Fibroblast of pulmonary artery (primary cell): ENCODE measurements around the gene PPFIA2.

Experiments used
- DNase-seq: peaks from one replicate; pipeline ENCODE4 v3.0.0-alpha.2; 2010; ENCODE audit warnings: low read depth
- H3K4me3 ChIP-seq: replicated peaks from 2 replicates; pipeline ENCODE4 v1.5.1; 2011; ENCODE audit warnings: low read depth, mild to moderate bottlenecking, control low read depth, low read length, moderate library complexity
- TF ChIP-seq, protein P1 (sequence below): IDR thresholded peaks from 2 replicates; pipeline ENCODE4 v1.5.1; 2011; ENCODE audit warnings: mild to moderate bottlenecking, control low read depth, low read length, inconsistent platforms; ENCODE audit errors: missing control alignments

The PPFIA2 gene

DNA sequence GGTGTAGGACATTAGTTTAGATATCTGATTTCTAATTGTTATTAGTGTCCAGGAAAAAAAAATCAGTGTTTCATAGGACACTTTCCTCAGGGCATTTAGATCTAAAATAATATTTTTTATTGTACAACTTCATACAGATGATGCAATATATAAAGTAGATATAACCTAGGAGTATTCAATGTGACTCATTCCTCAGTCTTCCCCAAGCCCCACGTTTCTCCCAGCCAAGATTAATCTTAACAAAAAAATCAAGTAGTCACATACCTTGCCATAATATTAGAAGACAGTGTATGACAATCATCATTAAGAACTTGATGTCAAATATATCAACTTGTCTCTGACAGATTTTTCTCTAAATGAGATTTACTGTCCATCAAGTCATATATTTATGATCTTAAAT, 37.1 kb downstream of the PPFIA2 start:
- peak; percentile 1 for DNase-seq
- TF ChIP-seq, protein P1, sequence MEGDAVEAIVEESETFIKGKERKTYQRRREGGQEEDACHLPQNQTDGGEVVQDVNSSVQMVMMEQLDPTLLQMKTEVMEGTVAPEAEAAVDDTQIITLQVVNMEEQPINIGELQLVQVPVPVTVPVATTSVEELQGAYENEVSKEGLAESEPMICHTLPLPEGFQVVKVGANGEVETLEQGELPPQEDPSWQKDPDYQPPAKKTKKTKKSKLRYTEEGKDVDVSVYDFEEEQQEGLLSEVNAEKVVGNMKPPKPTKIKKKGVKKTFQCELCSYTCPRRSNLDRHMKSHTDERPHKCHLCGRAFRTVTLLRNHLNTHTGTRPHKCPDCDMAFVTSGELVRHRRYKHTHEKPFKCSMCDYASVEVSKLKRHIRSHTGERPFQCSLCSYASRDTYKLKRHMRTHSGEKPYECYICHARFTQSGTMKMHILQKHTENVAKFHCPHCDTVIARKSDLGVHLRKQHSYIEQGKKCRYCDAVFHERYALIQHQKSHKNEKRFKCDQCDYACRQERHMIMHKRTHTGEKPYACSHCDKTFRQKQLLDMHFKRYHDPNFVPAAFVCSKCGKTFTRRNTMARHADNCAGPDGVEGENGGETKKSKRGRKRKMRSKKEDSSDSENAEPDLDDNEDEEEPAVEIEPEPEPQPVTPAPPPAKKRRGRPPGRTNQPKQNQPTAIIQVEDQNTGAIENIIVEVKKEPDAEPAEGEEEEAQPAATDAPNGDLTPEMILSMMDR, result no peak
- no peak overlapping the region for H3K4me3 ChIP-seq

DNA sequence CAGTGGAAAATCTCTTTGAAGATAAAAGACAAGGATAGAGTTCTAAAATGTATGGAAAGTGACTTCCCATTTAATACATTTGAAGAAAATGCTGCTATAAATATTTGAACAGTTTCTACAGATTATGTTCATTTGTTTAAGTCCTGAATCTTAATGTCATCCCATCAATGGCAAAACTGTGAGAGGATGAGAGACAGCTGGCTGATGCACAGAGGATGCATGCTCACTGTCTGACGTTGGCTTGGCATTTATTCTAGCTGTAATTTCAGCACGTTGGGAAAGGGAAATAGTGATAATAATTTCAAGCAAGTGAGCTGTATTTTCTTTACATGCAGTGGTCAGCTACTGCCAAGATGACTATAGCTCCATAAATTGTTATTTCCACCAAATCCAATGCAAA, 40.5 kb downstream of the PPFIA2 start:
- TF ChIP-seq, protein P1, result no peak
- no peak for DNase-seq
- no peak overlapping the region for H3K4me3 ChIP-seq

DNA sequence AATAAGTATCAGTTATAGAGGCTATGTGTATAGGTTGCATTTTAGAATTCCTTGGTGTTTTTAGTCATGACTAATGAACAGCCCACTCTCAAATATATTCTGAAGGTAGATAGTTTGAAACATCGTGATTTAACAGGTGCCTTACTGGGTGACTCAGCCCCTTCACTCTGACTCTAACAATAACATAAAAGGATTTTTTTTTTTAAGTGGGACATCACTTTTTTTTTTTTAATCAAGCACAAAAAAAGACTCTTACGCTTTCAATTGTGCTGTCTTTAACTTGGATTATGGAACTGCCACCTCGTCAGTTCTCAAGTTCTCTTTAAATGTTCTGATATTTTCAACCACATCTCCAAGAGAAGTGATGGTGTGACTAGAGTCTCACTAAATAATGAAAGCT, 46.6 kb downstream of the PPFIA2 start:
- DNase-seq, result no peak
- TF ChIP-seq, protein P1, result no peak
- H3K4me3 ChIP-seq, result no peak overlapping the region

DNA sequence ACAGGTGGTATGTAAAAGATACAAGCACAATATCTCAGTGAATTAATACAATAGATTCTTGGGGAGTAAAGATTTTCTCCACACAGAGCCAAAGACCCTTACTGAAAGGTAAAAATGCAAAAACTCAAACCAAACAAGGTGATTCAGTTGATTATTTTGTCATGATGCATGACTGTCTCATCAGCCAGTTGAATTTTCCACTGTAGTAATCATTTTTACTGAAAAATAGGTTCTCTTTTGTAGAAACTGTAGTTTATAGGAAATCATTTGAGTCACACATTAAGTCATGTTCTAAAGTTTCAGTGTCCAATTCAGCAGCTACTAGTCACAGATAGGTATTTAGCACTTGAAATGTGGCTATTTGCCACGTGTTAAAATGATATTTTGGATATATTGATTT, 53.6 kb downstream of the PPFIA2 start:
- no peak for DNase-seq

DNA sequence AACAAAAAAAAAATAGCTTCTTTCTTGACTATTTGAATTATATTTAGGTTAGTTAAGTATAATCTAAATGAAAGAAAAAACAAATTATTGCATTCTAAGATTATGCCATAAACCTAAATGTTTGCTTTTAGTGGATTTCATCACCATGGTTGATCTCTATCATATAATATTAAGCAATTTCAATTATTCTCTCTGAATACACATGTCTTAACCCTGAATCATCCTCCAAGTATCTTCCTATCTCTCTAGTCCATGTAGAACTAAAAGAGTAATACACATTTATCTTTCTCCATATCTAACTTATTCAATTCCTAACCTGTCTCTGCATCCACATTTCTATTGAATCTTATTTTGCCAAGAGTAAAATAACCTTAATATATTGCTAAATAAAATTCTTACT, 59.6 kb downstream of the PPFIA2 start:
- H3K4me3 ChIP-seq, result no peak overlapping the region
- no peak for DNase-seq
- TF ChIP-seq, protein P1, result no peak

More for the DNA sequence above, 53.6 kb downstream of the PPFIA2 start:
- TF ChIP-seq, protein P1, result no peak
- no peak overlapping the region for H3K4me3 ChIP-seq

DNA sequence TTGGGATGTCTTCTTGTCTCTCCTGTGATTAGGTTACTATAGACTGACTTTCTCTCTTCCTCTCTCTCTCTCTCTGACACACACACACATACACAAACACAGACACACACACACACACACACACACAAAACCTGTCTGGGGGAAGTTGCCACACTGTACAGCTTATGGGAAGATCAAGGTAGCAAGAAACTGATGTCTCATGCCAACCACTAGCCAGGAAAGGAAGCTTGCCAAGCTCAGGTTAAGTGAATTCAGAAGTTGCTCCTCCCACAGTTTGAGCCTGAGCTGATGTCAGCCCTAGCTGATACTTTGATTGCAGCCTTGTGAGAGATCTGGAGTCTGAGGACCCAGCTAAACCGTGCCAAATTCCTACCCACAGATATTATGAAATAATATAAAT, 67.1 kb downstream of the PPFIA2 start:
- no peak overlapping the region for H3K4me3 ChIP-seq
- no peak for DNase-seq
- TF ChIP-seq, protein P1, result no peak

DNA sequence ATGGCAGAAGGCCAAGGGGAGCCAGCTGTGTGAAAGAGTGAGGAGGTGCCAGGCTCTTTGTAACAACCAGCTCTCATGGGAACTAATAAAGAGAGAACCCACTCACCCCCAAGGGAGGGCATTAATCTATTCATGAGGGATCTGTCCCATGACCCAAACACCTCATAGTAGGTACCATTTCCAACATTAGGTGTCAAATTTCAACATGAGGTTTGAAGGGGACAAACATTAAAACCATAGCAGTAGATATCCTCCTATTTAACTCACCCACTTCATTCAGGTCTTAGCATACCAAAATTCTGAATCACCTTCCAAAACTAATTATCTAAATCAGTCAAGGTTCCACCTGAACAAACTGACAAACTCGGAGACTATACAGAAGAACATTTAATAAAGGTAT, 75.3 kb downstream of the PPFIA2 start:
- no peak for DNase-seq
- TF ChIP-seq, protein P1, result no peak
- H3K4me3 ChIP-seq, result no peak overlapping the region
